Mucosa of descending colon (tissue), 3 donors: ENCODE measurements around the gene STUM. TPM values are rescaled to one million over a fixed set of nuclear protein-coding genes. Genes with fewer than 3 reads are reported as not detected.
"Not testable (repeated sequence)": the region's sequence is repeated elsewhere in the genome, so short reads cannot be mapped to it uniquely, and the experiment has no call there.

Source experiments
- ATAC-seq: fragments of 200-7000 bp; cut with Tn5 transposase; one replicate; pipeline ENCODE4 v1.9.1; 2020; ENCODE audit warnings: mild to moderate bottlenecking, moderate library complexity
- DNase-seq, 3 donors: peaks; one replicate each; pipeline ENCODE4 v3.0.0-alpha.2; 2020
- H3K36me3 ChIP-seq: fragments of 200-600 bp; one replicate; pipeline ENCODE4 v1.8.0; 2021; ENCODE audit warnings: low read depth, mild to moderate bottlenecking
- H3K4me1 ChIP-seq: fragments of 200-600 bp; one replicate; pipeline ENCODE4 v1.8.0; 2021; ENCODE audit warnings: low read depth, mild to moderate bottlenecking
- H3K4me3 ChIP-seq: fragments of 200-600 bp; one replicate; pipeline ENCODE4 v1.8.0; 2021; ENCODE audit warnings: mild to moderate bottlenecking
- H3K9me3 ChIP-seq: fragments of 200-600 bp; one replicate; pipeline ENCODE4 v1.8.0; 2021; ENCODE audit warnings: mild to moderate bottlenecking
- CTCF ChIP-seq: fragments of 200-600 bp; IDR thresholded peaks from one replicate; pipeline ENCODE4 v1.8.0; 2022; ENCODE audit warnings: antibody characterized with exemption, mild to moderate bottlenecking
- intact Hi-C, 2 donors: fragments of 100-400 bp; cut with DNase I in 1 of 2; cut with micrococcal nuclease in 1 of 2; formaldehyde crosslinking; loops; one replicate each; pipeline versions ENCODE4 v1.11.0 to v1.11.1; 2022; cut with DNase I, micrococcal nuclease
- total RNA-seq, 3 donors: library from RNA; stranded (reverse); fragmentation: NEBNext Ultra II Directional in 2 of 3; extraction: Animal tissue kit (Norgen Biotek cat#: 25700) in 2 of 3; gene quantifications; one replicate each; pipeline versions ENCODE4 v1.2.1 to v1.2.4, GENCODE V29; 2021 to 2023
- donor health status: DM: no; HTN: no; CAD: no; lungs with moderate emphysema.
- donor health status: DM: no; HTN: no; CAD: no.
- donor health status: DM: no; HTN: yes; CAD: no.

Gene STUM
- total RNA-seq, 3 donors from 2014 or later, result 1.2 to 18.4 (median 4.9) TPM

- H3K36me3 ChIP-seq, result no peaks in the 10 kb centered on the region
- intact Hi-C loops, result no loop called here
- ATAC-seq (no peak), DNase-seq (no peak)
- no peak for TF ChIP-seq CTCF
- H3K4me1 ChIP-seq, result no peaks in the 10 kb centered on the region
- no peak overlapping the region for H3K4me3 ChIP-seq
- no peaks in the 10 kb centered on the region for H3K9me3 ChIP-seq
Observed at GRCh38 chr1:226636847-226637096, 88.2 kb downstream of the STUM start.

GRCh38 chr1:226637147-226637935 lies 88.8 kb downstream of the STUM start:
- no peaks in the 10 kb centered on the region for H3K9me3 ChIP-seq
- no peak overlapping the region for H3K4me3 ChIP-seq
- H3K4me1 ChIP-seq, result no peaks in the 10 kb centered on the region
- no peak for TF ChIP-seq CTCF
- ATAC-seq (no peak), DNase-seq (peak in 2 of 3 donors; percentile 26 to 41)
- no peaks in the 10 kb centered on the region for H3K36me3 ChIP-seq
- intact Hi-C loops, result no loop called here

GRCh38 chr1:226638001-226638601 lies 89.5 kb downstream of the STUM start:
- no peaks in the 10 kb centered on the region for H3K9me3 ChIP-seq
- H3K36me3 ChIP-seq, result no peaks in the 10 kb centered on the region
- ATAC-seq (no peak), DNase-seq (peak in 2 of 3 donors; percentile 23 to 36)
- H3K4me3 ChIP-seq, result no peak overlapping the region
- intact Hi-C loops, result no loop called here
- peaks cover 3% of the 10 kb centered on the region for H3K4me1 ChIP-seq
- TF ChIP-seq CTCF, result no peak

GRCh38 chr1:226638608-226639007 lies 90.0 kb downstream of the STUM start:
- no peak for ATAC-seq

GRCh38 chr1:226639206-226639605 lies 90.6 kb downstream of the STUM start:
- H3K4me3 ChIP-seq, H3K9me3 ChIP-seq, ATAC-seq, intact Hi-C loops, H3K36me3 ChIP-seq, H3K4me1 ChIP-seq: not testable (repeated sequence)
- peak in 2 of 3 donors; percentile 14 to 27 for DNase-seq

More at GRCh38 chr1:226638608-226639007, 90.0 kb downstream of the STUM start:
- TF ChIP-seq CTCF, result no peak
- Histone ChIP-seq H3K36me3 (no peaks in the 10 kb centered on the region), H3K9me3 (no peaks in the 10 kb centered on the region), H3K4me3 (no peak overlapping the region), H3K4me1 (peaks cover 5% of the 10 kb centered on the region)
- intact Hi-C loops, result no loop called here
- DNase-seq, result peak in 2 of 3 donors; percentile 16 to 43

- TF ChIP-seq CTCF, result no peak
- peaks cover 5% of the 10 kb centered on the region for H3K4me1 ChIP-seq
- no peaks in the 10 kb centered on the region for H3K36me3 ChIP-seq
- no peaks in the 10 kb centered on the region for H3K9me3 ChIP-seq
- intact Hi-C loops, result no loop called here
- ATAC-seq (no peak), DNase-seq (peak in 2 of 3 donors; percentile 10 to 41)
- H3K4me3 ChIP-seq, result no peak overlapping the region
Observed at GRCh38 chr1:226639631-226640061, 91.1 kb downstream of the STUM start.
